ENCODE data around the gene FLOT2.

DNA sequence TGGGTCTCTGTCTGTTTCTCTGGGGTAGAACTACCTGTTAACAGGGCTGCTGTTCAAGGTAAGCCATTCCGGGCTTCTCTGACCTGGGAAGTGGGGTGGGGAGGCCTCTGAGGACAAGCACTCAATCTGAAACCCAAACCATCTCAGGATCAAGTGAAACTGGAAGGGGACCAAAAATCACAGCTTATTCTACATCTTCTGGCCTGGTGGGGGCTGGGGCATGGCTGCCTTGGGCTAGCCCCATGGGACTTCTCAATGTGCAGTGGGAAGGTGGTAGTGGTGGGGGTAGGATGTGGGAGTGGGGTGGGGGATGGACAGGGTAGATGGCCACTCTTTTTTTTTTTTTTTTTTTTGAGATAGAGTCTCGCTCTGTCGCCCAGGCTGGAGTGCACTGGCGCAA lies 5.5 kb downstream of the FLOT2 start:
- TF ChIP-seq, protein P1, sequence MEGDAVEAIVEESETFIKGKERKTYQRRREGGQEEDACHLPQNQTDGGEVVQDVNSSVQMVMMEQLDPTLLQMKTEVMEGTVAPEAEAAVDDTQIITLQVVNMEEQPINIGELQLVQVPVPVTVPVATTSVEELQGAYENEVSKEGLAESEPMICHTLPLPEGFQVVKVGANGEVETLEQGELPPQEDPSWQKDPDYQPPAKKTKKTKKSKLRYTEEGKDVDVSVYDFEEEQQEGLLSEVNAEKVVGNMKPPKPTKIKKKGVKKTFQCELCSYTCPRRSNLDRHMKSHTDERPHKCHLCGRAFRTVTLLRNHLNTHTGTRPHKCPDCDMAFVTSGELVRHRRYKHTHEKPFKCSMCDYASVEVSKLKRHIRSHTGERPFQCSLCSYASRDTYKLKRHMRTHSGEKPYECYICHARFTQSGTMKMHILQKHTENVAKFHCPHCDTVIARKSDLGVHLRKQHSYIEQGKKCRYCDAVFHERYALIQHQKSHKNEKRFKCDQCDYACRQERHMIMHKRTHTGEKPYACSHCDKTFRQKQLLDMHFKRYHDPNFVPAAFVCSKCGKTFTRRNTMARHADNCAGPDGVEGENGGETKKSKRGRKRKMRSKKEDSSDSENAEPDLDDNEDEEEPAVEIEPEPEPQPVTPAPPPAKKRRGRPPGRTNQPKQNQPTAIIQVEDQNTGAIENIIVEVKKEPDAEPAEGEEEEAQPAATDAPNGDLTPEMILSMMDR (IDR thresholded peaks at IDR 0.05; ENCODE audit: control extremely low read depth in 1 of 3, insufficient read depth in 1 of 3, low read depth in 1 of 3, low read length in 3 of 3): no peak
- TF ChIP-seq POLR2A (IDR thresholded peaks at IDR 0.05; ENCODE audit: control extremely low read depth in 1 of 2, low read depth in 2 of 2, low read length in 2 of 2): no peak
- no peak for TF ChIP-seq EZH2 (IDR thresholded peaks at IDR 0.05; ENCODE audit: low read depth, low read length, severe bottlenecking)
- TF ChIP-seq POLR2AphosphoS5 (IDR thresholded peaks at IDR 0.05; ENCODE audit: low read depth, low read length): no peak
- TF ChIP-seq, protein P2, sequence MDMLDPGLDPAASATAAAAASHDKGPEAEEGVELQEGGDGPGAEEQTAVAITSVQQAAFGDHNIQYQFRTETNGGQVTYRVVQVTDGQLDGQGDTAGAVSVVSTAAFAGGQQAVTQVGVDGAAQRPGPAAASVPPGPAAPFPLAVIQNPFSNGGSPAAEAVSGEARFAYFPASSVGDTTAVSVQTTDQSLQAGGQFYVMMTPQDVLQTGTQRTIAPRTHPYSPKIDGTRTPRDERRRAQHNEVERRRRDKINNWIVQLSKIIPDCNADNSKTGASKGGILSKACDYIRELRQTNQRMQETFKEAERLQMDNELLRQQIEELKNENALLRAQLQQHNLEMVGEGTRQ (IDR thresholded peaks at IDR 0.05; ENCODE audit: low read length): no peak
- TF ChIP-seq CEBPB (IDR thresholded peaks at IDR 0.05; ENCODE audit: low read depth, low read length): no peak
- TF ChIP-seq GABPA (IDR thresholded peaks at IDR 0.05; ENCODE audit: borderline replicate concordance, insufficient read depth, low read length): no peak
- no peak for TF ChIP-seq RFX5 (IDR thresholded peaks at IDR 0.05; ENCODE audit: borderline replicate concordance, low read depth, low read length)
- no peak for TF ChIP-seq CHD2 (IDR thresholded peaks at IDR 0.05; ENCODE audit: low read length)
- TF ChIP-seq ZNF274 (IDR thresholded peaks at IDR 0.05; ENCODE audit: borderline replicate concordance, extremely low read depth, low read length): no peak
- no peak for TF ChIP-seq HDAC6 (IDR thresholded peaks at IDR 0.05; ENCODE audit: low read depth, low read length)
- TF ChIP-seq SP1 (IDR thresholded peaks at IDR 0.05; ENCODE audit: low read depth, low read length): no peak
- TF ChIP-seq, protein P3, sequence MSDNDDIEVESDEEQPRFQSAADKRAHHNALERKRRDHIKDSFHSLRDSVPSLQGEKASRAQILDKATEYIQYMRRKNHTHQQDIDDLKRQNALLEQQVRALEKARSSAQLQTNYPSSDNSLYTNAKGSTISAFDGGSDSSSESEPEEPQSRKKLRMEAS (IDR thresholded peaks at IDR 0.05): no peak

Measured in H1 (cell line).